ENCODE results near the gene CFDP1.

CFDP1 gene

DNA sequence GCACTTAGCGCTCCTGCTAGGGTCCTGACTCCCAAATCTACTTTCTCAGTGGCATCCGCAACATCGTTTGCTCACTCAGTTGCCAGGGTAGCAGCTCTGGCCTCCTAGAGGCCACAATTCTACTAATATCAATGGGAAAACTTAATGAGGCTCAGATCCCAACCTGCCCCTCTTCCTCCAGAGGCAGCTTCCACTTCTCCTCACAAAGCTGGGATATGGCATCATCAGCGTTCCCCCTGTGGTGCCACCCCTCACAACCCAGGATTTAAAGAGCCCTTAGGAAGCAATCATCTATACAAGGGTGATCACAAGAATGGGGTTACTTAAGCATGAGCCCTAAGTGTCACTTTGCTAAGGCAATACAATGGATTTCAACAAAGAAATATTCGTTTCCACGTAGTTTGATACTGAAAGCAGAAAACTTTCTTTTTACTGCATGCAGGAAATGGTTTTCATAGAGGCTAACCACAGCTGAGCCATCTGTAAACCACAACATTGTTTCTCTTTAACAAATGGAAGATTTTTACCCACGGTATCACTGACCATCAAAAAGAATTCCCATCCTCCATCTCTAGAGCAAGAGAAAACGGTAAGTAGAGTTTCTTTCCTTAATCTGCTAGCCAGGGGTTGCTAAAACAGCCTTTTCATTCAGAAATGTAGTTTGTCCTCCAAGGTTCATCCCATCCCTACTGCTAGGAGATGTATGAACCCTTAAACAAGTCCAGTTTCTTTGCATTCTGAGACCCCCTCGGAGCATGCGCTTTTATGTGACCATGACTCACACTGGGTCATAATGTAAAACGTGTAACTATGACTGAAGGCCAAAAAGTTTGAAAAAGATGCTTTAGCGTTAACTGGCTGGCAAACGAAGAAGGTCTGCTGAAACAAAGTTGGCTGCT is 113.5 kb downstream of the CFDP1 start:
- peak; percentile 23 for DNase-seq (ENCODE audit: low spot score)

DNA sequence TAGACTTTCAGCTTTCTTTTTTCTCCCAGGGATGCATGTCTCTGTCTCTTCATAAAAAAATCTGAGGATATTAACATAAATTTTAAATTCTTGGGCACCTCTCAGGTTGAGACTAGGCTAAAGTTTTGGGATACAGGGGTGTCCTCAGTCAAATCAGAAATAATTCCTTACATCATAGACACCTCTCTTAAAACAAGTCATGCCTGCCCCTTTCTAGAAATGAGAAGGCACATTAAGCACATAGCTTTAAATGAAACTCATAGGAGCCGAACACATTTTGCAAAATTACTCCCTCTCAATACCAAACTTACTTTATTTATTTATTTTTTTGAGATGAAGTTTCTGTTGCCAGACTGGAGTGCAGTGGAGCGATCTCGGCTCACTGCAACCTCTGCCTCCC is 114.6 kb downstream of the CFDP1 start:
- no peak for DNase-seq (ENCODE audit: low spot score)

DNA sequence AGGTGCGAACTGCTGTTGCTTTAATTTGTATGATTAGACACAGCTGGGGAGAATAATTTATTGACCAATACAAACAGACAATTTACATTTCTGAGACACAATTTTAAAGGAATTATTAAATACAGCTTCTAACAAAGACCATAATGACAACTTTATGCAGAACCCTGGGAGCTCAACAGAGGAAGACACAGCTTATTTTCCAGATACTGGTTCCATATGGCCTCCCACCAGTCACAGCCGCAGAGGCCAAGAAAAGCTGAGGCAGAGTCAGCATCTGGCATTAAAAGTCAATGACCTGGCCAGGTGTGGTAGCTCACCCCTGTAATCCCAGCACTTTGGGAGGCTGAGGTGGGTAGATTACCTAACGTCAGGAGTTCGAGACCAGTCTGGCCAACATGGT is 115.8 kb downstream of the CFDP1 start:
- no peak for DNase-seq (ENCODE audit: low spot score)

DNA sequence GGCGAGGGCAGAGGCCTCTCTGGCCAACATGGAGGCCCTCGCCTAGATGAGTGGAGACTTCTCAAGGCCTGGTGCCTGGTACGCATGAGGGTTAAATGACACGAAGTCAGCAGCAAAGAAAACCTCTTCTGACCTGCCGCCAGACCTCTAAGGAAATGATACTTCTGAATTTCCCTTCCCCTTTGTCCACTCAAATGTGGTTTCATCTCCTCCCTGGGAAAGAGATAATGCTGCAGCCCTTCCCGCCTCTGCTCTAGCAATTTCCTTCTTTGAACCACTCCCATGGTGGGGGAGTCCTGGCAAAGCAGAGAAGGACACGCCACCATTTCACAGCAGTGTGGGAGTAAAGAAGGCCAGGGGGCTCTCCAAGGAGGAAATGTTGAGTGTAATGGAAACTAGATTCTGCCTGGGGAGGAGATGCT is 116.2 kb downstream of the CFDP1 start:
- DNase-seq (ENCODE audit: low spot score), result no peak

DNA sequence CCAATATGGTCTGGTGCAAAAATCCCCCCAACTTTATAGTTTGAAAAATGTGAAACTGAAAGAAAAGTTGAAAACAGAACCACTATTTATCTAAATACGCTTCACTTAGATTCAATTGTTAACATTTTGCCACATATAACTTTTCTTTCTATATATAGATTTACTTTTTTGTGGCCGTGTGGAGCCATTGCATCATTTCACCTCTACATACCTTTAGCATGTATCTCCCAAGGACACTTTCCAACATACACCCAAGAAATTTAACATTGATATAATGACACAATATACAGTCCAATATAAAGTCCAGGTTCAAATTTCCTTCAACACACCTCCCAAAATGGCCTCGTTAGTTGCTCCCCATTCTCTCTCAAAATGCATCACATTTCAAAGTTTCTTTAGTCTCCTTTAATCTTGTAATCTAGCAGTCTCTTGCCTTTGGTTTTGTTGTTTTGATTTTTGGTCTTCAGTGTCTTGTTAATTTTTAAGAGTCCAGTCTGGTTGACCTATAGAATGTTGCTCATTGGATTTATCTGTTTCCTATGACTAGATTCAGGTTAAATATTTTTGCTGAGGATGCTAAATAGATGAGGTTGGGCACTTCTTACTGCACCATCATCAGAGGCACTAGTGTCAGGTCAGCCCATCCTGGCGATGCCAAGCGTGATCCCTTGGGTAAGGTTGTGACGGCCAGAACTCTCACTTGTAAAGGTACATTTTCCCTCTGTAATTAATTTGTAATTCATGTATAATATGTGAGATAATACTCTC is 117.6 kb downstream of the CFDP1 start:
- no peak for DNase-seq (ENCODE audit: low spot score)

DNA sequence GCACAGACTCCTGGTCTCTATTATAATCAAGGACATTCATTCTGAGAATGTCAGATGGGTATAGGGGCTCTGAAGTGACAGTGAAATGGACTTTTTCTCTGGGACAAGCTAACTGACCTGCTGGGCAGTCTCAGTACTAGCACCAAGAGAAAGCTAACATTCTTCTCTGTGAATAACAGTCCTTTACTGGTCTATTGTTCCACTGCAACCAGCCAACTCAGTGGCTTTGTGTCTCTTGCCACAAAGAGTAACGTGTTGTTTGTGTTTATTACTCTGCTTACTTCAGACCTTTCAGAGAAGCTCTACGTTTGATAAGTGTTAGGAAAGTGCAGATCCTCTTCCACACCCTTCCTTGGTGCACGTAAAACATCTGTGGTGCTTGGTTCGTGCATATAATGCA is 120.4 kb downstream of the CFDP1 start:
- DNase-seq (ENCODE audit: low spot score), result no peak

DNA sequence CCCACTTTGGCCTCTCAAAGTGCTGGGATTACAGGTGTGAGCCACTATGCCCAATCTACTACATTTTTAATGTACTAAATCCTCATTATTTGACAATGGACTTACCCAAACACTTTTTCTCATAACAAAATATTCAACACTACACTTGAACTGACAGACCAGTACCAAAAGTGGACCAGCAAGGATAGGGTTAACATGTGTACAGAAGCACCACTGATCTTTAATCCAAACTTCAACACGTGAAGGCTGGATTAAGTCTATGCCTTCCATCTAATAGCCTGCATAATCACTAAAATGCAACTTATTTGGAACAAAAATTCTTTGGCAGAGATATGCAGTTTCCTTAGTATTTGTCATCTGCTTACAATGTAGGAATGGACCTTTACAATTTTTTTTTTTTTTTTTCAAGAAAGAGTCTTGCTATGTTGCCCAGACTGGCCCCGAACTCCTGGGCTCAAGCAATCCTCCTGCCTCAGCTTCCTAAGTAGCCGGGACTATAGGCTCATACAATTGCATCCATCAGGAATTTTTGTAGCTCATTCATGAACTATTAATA is 121.8 kb downstream of the CFDP1 start:
- DNase-seq (ENCODE audit: low spot score), result no peak

DNA sequence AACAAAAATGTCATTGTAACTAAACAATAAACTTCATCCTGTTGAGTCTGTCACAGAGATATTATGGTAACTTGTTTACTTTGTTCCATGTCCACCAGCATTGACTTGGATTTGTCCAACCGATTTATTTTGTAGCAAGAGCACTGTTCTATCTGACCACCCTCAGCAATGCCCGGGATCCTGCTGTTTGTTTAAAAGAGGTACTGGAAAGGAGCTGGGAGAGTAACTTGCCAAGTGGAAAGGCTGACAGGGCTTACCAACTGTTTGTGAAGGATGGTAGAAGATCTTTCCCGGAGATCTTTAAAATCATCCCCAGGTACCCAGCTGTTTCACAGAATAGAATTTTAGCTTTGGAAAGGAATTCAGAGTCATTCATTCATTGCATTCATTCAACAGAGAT is 122.8 kb downstream of the CFDP1 start:
- no peak for DNase-seq (ENCODE audit: low spot score)

DNA sequence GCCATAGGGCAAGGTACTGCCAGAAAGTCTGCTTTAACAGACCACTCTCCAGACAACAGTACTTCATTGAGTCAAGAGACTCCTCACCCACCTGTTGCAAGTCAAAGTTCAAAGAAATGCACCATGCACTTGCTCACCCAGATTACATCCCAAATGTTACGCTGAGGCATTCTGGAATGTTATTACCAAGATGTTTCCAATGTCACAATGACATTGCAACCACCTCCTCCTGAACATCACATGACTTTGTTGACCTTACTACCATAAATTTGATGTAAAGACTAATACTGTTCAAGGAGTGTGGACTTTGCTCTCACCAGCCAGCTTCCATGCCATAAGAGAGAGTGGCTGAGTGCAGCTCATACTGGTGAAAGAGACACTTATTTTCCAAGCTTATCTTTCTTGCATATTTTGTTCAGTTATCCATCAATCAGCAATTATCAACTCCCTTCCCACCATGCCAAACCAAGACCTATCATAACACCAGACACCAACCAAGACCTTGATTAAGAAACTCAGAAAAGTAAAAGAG is 123.3 kb downstream of the CFDP1 start:
- DNase-seq (ENCODE audit: low spot score), result no peak

DNA sequence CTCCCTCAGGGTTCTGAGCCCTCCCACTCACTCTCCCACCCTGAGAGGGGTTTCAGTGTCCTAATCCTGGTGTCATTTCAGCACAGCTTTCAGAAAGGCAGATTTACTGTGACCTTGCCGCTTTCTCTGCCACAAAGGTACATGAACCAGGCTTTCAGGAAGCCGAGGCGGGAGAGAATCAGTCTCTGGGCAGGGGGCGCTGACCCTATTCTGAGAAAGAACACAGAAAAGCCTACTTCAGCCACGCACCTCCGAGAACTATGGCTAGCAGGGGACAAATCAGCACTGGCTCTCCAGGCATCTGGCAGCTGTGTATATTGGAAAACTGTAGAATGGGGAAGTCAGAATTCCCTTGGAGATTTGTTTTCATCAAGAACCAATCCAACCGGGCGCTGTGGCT is 124.1 kb downstream of the CFDP1 start:
- no peak for DNase-seq (ENCODE audit: low spot score)

DNA sequence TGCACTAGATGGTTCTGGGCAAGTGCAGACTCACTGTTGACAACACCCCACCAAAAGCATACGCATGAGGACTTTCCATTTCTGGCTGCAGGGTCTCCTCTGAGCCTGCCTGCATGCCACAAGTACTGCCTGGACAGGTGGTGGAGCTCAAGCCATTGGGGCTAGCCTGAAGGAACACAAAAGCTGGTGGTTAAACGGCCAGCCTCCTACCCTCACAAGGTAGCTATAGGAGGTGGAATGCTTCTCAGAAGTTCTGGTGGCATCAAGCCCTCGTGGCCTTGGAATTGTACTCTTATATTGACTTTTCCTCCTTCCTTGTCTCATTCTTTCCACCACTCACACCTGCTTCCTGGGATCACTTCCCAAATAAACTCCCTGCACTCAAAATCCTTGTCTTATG is 125.3 kb downstream of the CFDP1 start:
- DNase-seq (ENCODE audit: low spot score), result no peak

DNA sequence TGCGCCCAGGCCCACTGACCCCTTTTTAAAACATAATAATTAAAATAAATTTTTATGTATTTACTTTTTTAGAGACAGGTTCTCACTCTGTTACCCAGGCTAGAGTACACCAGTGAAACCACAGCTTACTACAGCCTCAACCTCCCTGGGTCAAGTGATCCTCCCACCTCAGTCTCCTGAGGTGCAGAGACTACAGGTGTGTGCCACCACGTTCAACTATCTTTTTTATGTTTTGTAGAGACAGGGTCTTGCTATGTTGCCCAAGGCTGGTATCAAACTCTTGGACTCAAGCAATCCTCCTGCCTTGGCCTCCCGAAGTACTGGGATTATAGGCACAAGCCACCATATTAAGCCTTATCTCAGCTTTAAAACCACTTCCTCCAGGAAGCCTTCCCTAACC is 125.8 kb downstream of the CFDP1 start:
- DNase-seq (ENCODE audit: low spot score), result no peak

DNA sequence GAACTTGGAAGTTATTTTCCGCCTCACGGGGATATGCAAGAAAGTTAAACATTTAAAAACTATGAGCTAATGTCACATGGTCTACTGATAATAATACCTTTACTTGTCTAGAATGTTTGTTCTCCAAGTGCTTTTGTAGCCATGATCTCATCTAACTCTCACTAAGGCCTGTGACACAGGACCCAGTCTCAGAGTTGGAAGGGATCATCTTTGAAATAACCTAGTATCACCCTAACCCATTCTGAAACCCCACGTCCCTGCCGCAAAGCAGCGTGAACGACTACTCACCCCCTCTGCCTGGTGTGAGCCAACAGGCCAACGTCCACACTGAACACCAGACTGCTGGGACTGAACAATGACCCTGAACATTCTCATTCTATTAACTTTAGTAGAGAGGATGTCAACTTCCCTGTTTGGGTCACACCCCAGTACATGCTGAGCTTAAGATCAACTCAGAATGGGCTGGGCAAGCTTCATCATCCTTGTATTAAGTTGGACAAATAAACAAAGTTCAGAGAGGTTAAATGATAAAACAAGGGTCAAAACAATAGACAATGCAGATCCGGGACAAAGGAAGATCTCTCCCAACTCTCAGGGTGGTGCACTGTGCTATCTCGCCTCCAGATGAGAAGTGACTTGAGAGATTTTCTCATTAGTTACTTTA is 127.1 kb downstream of the CFDP1 start:
- DNase-seq (ENCODE audit: low spot score), result no peak

DNA sequence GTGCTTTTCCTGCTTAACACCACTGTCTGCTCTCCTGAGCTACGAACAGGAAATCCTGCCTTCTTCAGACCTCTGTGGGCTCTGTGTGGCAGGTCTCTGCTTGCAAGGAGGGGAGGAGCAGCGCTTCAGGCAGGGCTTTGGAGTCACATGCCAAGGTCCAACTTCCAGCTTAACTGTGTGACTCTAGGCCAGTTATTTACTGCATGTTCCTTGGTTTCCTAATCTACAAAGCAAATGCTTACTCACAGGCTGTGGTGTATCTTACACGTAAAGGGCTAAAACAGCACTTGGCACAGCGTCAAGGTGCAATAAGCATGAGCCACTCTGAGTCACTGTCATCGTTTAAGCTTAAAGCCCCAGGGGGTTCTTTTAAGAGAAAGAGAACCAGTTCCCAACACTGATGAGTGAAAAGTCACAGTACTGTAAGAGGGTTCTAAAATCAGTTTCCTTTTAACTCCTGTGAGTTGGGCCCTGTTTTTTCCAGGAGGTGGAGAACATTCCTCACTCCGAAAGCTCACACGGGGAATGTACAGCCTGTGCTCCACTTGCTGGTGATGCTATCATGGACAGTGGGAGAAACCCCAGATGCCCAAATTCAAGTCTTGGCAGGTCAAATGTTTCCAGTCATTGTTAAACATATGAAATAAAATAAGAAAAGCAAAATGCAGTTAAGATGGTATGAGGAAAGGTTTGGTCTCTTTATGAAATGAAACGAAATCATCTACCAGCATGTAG is 127.8 kb downstream of the CFDP1 start:
- DNase-seq (ENCODE audit: low spot score), result peak; percentile 49

DNA sequence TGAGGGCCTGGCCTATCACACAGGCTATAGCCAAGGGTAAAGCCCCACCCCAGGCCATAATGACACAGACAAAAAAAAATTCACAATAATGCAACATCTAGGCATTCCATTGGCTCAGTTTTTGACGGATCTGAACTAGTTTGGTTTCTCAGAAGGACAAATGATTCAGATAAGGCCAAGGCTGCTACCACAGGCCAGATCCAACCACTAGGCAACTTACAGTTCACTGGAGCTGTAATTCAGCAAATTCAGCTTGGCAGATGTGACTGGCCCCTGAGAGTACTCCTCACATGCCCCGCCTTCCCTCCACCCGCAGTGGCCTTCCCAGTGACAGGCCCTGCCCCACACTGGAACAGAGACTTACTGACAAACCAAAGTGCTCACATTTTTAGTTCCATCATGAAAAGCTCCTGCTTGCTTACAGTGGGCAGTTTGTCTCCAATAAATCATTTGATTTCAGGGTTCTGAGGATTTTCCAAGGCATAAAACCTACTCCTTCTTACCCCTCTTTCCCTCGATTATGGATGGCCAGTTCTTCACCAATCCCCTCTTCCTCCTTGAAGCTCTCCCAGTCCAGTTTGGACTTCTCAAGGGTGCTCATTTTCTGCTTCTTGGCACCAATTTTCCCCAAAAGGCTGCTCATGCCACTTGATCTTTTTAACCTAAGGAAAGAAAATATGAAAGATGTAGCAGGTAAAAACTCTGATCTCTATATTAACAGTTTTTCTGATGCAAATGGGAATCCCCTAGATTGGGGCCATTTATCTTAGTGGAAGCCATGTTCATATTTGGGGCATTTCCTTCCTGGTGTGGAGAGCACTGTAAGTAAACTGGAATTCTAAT is 128.6 kb downstream of the CFDP1 start:
- no peak for DNase-seq (ENCODE audit: low spot score)

DNA sequence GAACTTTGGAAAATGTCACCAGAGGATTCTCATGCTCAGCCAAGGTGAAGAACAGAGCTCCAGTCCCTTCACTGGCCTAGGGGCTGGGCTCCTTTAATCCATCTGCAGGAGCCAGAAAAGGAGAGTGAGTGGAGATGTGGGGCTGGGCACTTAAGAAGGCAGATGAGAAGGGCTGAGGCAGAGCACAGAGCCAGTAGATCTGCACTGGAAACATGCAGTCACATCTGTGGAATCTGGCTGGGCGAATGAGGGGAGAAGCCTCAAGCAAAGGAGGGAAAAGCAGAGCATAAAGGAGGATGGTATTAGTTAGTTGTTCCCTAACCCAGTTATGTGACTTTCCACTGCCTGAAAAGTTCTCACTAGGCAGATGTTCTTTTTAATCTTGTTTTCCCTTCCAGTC is 131.5 kb downstream of the CFDP1 start:
- DNase-seq (ENCODE audit: low spot score), result no peak

DNA sequence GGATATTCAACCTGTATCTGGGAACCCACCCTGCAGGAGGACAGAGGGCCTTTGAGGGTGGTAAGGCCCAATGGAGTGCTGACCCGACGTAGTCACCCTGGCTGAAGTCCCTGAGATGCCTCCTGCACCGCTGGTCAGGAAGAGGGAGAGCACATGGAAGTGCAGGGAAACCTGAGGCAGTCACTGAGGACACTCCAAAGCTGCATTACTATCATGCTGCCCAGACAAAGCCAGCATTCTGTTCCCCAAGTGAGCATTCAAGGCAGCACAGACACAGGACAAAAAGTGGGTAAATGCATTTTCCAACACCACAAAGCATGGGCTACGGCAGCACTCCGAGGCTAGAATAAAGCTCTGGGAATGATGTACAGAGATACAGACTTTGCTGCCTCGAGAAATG is 135.0 kb downstream of the CFDP1 start:
- DNase-seq (ENCODE audit: low spot score), result no peak

DNA sequence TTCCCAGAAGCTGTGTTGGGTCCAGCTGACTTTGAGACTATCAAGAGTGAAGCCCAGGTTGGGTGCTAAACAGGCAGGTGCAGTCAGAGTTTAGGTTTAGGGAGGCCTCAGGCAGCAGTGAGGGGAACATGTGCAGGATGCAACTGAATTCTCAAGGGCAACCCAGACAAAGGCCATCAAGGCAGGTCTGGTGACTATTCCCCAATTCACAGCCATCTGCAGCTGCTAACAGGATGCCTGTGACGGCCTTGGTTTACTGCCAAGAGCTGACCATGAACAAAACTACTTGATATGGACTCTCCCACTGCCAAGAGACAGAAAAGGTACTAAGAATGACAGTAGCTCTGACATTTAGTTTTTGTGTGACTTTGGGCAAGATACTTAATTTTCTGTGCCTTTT is 136.7 kb downstream of the CFDP1 start:
- DNase-seq (ENCODE audit: low spot score), result no peak

DNA sequence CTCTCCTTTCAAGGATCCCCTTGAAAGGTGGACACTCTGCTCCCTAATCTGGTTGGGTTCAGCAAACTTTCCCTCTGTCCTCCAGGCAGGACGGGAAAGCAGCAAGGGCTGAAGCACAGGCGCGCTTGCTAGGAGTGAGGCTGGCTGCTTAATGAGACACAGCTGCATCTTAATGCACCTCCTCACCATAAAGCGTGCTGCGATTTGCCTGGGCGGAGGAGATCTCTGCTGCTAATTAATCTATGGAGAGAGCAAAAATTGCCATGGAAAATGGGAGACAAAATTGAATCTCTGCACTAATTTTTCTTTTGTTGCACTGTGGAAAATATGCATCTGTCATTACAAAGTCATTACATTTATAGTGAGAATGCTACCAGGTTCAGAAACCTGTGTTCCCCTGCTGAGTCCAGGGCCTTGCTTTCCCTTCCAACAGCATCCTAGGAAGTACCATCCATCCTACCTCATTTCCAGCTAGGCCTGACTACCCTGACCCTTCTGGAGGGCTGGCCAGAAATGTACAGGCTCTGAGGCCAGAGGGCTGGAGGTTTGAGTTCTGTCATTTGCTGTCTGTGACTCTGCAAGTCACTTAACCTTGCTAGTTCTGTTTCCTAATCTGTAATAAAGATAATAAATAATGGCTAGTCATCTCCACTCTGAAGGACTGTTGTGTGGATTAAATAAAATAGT is 138.4 kb downstream of the CFDP1 start:
- DNase-seq (ENCODE audit: low spot score), result no peak

DNA sequence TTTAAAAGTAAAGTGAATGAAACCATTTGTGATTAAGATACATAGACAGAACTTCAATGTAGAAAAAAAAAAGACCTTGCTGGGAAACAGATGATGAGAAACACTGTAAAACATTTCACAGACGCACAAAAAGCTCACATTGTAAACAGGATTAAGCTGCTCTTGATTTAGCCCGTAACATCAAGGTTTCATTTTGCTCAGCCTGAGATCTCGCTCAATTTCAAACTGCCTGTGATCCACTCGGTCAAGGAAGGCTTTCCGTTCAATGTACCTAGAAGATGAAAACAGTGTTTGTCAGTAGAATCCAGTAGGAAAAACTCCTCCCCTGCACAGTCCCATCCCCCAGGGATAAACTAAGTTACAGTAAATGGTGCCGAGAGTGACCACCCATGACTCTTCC is 139.5 kb downstream of the CFDP1 start:
- DNase-seq (ENCODE audit: low spot score), result no peak

All from CD4-positive, alpha-beta T cell treated with Interleukin-2 at 100 ng/mL for 4 hours (primary cell).